GM19463 (cell line): ENCODE measurements around the gene RUNX1.

Experiments
- ATAC-seq: cut with Tn5 transposase; IDR thresholded peaks from one replicate; pipeline ENCODE4 v1.9.1; 2021; ENCODE audit warnings: mild to moderate bottlenecking, moderate library complexity; ENCODE audit not compliant: unreplicated experiment

The RUNX1 gene

DNA sequence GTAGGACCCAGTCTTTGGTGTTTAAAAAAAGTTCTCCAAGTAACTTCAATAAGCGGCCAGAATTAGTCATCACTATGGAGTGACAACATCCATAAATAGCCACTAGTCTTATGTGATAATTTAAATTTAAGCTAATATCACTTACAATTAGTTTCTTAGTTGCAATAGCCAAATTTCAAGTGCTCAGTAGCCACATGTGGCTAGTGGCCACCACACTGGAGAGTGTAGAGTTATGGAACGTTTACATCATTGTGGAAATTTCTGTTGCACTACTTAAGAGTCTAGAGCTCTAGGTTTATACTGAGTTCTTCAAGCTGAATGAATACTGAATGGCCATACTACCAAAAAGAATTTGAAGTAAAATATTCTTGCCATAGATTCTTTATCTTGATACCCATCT, 121.1 kb downstream of the RUNX1 start:
- no peak for ATAC-seq

DNA sequence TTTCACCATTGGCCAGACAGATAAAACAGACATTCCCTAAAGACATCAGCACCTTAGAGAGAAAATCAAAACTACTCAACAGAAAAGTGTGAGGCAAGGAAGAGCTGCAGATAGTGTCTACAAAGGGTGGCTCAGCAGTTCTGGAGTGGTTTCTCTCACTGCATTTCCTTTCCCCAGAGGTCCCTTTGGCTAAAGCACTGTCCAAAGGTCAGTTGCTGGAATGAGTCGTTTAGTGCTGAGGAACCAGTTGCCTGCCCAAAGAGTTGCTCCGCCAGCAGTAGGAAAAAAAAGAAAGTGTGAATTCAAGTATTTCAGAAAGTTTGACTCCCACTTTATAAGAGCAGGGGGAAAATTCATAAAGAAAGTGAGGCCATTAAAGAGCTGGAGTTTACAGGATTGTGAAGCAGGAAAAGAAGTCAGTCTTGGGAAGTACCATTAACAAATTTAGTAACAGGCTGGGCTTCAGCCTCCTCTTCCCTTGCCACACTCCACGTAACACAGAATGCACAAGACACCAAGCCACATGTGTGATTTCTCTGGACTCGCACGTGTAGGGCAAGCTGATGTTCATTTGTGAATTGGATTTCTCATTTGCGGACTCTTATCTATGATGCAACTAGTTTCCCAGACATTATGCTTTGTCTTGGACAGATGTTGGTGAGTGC, 122.2 kb downstream of the RUNX1 start:
- ATAC-seq, result no peak

- no peak for ATAC-seq
Observed at GRCh38 chr21:34925597-34925996, 123.5 kb downstream of the RUNX1 start.

DNA sequence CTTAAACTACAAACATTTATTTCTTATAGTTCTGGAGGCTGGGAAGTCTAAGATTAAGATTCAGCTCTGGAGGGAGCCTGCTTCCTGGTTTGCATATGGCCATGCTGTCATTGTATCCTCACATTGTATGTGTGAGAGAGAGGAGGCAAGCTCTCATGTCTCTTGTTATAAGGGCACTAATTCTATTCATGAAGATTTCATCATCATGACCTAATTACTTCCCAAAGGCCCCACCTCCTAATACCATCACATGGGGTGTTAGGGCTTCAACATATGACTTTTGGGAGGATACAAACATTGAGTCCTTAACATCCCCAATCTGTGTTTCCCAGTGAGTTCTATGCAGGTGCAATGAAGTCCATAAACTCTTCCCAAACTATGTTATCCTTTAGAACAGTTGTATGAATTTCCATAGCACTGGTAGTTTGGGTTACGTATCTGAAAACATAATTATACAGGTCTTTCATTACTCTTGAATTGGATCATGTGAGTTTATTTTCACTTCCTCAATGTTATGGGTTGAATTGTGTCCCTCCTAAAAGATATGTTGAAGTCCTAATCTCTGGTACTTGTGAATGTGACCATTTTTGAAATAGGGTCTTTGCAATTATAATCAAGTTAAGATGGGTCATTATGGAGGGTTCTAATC, 124.2 kb downstream of the RUNX1 start:
- no peak for ATAC-seq

DNA sequence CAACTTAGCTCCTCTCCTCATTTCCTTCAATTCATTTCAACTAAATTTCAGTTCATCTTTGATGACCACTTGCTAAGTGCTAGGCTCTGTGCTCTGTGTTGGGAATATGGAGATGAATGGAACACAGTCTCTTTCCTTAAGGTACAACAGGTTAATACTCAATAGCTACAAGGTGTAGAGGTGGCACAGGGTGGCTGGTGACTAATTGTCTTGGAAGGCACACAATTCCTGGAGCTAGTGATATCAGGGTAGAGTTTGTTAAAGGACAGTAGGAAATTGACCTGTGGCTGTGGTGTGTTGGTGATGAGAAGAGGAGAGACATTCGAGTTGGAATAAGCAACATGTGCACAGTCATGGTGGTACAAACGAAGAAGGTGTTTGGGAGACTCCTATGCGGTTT, 124.9 kb downstream of the RUNX1 start:
- no peak for ATAC-seq

- ATAC-seq, result no peak
Observed at GRCh38 chr21:34923626-34924025, 125.5 kb downstream of the RUNX1 start.

- ATAC-seq, result no peak
Observed at GRCh38 chr21:34923202-34923601, 125.9 kb downstream of the RUNX1 start.

DNA sequence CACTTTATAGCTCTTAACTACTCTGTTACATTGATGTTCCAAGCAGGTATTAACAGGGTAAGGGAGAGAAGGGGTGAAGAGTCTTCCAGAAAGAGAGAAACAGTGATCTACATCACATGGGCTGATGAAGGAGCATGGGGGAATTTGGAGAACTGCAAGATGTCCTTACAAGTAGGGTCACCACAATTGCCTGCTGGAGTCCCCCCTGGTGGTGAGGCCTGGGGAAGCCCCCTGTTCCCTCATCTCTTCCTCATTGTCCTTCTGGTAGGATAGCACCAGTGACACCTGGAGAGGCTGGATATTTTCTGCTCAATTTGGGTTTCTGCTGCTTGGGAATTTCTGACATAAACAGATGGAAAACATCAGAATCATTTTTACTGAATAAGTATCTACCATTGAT, 126.6 kb downstream of the RUNX1 start:
- ATAC-seq, result no peak

- no peak for ATAC-seq
Observed at GRCh38 chr21:34921151-34921550, 128.0 kb downstream of the RUNX1 start.

DNA sequence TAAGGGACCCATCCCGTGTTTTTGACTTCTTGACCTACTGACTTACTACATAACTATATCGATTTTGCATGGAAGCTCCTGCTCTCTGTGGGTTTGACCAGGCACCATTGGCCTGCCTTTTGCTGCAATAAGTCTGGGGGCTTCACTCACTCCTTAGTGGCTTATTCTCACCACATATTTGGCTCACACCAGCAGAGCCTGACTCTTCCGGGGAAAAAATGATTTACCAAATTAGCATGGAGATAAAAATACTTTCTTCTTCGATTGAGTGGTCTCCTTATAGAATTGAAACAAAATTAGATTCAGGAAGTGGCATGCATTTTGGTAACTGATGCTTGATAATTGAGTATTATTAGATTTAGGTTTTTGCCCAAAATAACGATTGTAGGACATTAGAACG, 129.7 kb downstream of the RUNX1 start:
- no peak for ATAC-seq

DNA sequence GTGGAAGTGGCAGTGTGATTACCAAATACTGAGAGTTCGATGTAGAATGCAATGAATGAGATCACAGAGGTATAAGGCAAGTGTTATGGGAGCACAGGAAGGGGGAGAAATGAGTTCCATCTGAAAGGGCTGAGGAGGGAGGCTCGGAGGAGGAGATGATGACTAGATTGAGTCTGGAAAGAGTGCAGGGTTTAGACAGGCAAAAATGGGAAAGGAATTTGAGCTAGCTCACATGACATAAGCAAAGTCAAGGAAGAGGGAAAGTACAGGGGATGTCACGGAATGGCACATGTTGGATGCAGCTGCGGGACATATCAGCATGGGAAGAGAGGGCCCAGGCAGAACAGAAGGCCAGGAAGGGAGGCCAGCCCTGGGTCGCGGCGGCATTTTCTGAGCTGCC, 132.7 kb downstream of the RUNX1 start:
- no peak for ATAC-seq

DNA sequence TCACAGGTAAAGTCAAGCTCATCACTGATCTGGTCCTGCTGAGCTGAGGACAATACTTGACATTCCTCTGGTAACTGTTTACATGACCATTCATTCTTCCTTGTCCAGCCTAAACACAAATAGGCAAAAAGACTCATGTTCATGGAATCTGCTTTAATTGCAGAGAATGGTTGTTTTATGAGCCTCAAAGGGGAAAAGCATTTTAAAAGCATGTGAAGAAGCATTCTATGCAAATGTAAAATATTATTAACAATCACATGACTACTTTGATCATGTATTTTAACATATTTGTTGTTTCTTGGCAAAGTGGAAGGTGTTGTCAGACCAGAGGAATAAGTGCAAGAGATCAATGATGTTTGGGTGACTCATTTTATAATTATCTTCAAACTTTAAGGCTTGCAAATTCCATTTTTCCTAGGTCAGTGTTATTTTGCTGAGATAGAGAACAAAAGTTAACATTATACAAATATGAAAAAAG, 133.7 kb downstream of the RUNX1 start:
- no peak for ATAC-seq

- ATAC-seq, result no peak
Observed at GRCh38 chr21:34914239-34914638, 134.9 kb downstream of the RUNX1 start.

DNA sequence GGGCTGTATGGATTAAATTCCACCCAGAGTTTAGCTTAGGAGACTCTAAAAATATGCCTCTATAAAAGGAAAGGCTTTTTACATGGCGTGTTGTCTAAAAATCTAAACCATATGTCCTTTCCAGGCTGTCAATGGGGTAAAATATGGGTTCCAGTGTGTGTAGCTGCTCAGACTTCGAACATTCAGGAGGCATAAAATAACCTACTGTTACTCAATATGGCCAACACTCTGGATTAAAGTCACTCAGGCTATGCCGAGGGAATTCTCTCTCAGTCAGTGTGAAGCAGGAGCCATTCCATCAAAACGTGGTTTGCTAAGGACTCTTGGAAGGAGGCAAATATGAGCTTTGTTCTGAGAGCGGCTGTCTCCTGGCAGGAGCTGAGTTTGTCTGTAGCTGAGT, 135.3 kb downstream of the RUNX1 start:
- ATAC-seq, result no peak

- ATAC-seq, result no peak
Observed at GRCh38 chr21:34912022-34912945, 136.8 kb downstream of the RUNX1 start.

DNA sequence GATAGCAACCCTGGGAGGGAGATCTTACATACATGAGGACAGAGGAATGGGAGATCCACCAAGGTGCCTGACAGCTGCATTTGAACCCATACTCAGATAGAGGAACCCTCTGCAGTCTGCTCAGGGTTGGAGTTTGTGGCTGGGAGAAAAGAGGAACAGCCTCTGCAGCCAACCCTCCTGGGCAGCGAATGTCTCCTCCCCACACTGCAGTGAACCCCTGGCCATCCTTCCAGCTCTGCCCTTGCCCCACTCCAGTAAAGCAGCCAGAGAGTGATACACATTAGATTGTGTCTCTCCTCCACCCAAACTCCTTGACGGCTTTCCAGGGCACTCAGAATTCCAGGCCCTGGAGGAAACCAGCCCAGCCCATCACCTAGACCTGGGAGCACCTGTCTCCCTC, 137.7 kb downstream of the RUNX1 start:
- ATAC-seq, result no peak

- no peak for ATAC-seq
Observed at GRCh38 chr21:34910396-34910795, 138.7 kb downstream of the RUNX1 start.

- ATAC-seq, result no peak
Observed at GRCh38 chr21:34909492-34910292, 139.4 kb downstream of the RUNX1 start.

GRCh38 chr21:34908419-34909055, 140.6 kb downstream of the RUNX1 start:
- no peak for ATAC-seq
